ENCODE data around the gene L1TD1. TPM values are rescaled to one million over a fixed set of nuclear protein-coding genes. Genes with fewer than 3 reads are reported as not detected.

The L1TD1 gene
- total and polyA plus RNA-seq, 2 of the 13 experiments (the other 11 are each of a cell fraction or from before 2014, with no cell fraction given) = not detected

GRCh38 chr1:62210960-62211359, 16.3 kb downstream of the L1TD1 start:
- no peaks in the 10 kb centered on the region for H3K79me2 ChIP-seq (ENCODE audit: insufficient read depth, low read length)
- no peaks in the 10 kb centered on the region for H3K4me1 ChIP-seq (ENCODE audit: insufficient read depth, low read length)
- BruUV-seq (replicated peaks) = no TSS peak
- DNase-seq (ENCODE audit: low spot score) (no peak), FAIRE-seq (no peak), ATAC-seq (no peak)
- H3K9ac ChIP-seq (ENCODE audit: insufficient read depth, low read depth, low read length) = no peak overlapping the region
- no peaks in the 10 kb centered on the region for H4K20me1 ChIP-seq (ENCODE audit: insufficient read depth, low read length)
- ChIA-PET POLR2A (no interaction called here), CTCF (ENCODE audit: low intra/inter-chr PET ratio, low total read pairs) (no interaction called here)
- TF ChIP-seq ZNF317 (CRISPR knock-in tag; IDR thresholded peaks at IDR 0.05) = peak; percentile 99
- no peak for TF ChIP-seq ZFP36L1 (CRISPR knock-in tag; IDR thresholded peaks at IDR 0.05)
- in situ Hi-C loops (cut with HindIII; ENCODE audit: extremely low pct_ligation_motif_present, low pct_unique_long_range_greater_than_20kb) (no loop called here), intact Hi-C loops (cut with micrococcal nuclease; ENCODE audit: unreplicated experiment) (no loop called here)
- no peak overlapping the region for H3K27ac ChIP-seq (ENCODE audit: extremely low read length, insufficient read depth, low read length)
- no peak overlapping the region for H2AFZ ChIP-seq (ENCODE audit: low read length)
- H3K9me3 ChIP-seq (ENCODE audit: low read length) = peaks cover 16% of the 10 kb centered on the region; the same call in 1 of the 2 replicates
- no peak overlapping the region for H3K4me3 ChIP-seq (replicated peaks in 1 of 3; ENCODE audit: insufficient read depth in 1 of 3, low read depth in 2 of 3, low read length in 3 of 3)
- H3K4me2 ChIP-seq (ENCODE audit: low read depth, low read length) = no peak overlapping the region
- 0% methylated on average over 1 of the region's 1 CpG for WGBS (ENCODE audit: low lambda C conversion rate)
- no peaks in the 10 kb centered on the region for H3K27me3 ChIP-seq (ENCODE audit: control insufficient read depth in 1 of 2, insufficient read depth in 2 of 2, low read length in 2 of 2)
- no peaks in the 10 kb centered on the region for H3K36me3 ChIP-seq (replicated peaks in 1 of 2; ENCODE audit: control insufficient read depth in 1 of 2, insufficient read depth in 2 of 2, low read length in 2 of 2)

DNA sequence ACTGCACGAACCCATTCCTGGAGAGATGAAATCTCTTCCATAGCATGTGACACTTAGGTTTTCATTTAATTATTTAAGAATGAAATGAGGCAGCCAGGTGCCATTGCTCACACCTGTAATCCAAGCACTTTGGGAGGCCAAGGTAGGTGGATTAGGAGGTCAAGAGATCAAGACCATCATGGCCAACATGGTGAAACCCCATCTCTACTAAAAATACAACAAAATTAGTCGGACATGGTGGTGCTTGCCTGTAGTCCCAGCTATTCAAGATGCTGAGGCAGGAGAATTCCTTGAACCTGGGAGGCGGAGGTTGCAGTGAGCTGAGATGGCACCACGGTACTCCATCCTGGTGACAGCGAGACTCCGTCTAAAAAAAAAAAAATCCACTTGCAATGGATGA, 17.8 kb downstream of the L1TD1 start:
- ATAC-seq (no peak), FAIRE-seq (no peak)
- in situ Hi-C loops (cut with HindIII; ENCODE audit: extremely low pct_ligation_motif_present, low pct_unique_long_range_greater_than_20kb) = no loop called here

More for the DNA sequence above, 17.8 kb downstream of the L1TD1 start:
- ChIA-PET POLR2A (no interaction called here), CTCF (ENCODE audit: low intra/inter-chr PET ratio, low total read pairs) (no interaction called here)
- H3K4me2 ChIP-seq (ENCODE audit: low read depth, low read length) = no peak overlapping the region
- H3K4me3 ChIP-seq (replicated peaks in 1 of 3; ENCODE audit: insufficient read depth in 1 of 3, low read depth in 2 of 3, low read length in 3 of 3) = no peak overlapping the region
- 40% methylated on average over 6 of the region's 6 CpGs for WGBS (ENCODE audit: low lambda C conversion rate)
- H3K36me3 ChIP-seq (replicated peaks in 1 of 2; ENCODE audit: control insufficient read depth in 1 of 2, insufficient read depth in 2 of 2, low read length in 2 of 2) = no peaks in the 10 kb centered on the region
- no peak for DNase-seq (ENCODE audit: low spot score)
- no peaks in the 10 kb centered on the region for H3K4me1 ChIP-seq (ENCODE audit: insufficient read depth, low read length)
- no TSS peak for BruUV-seq (replicated peaks)
- no peaks in the 10 kb centered on the region for H3K79me2 ChIP-seq (ENCODE audit: insufficient read depth, low read length)
- no peak for TF ChIP-seq ZSCAN5A (CRISPR knock-in tag; IDR thresholded peaks at IDR 0.05; ENCODE audit: borderline replicate concordance)
- no peaks in the 10 kb centered on the region for H3K27me3 ChIP-seq (ENCODE audit: control insufficient read depth in 1 of 2, insufficient read depth in 2 of 2, low read length in 2 of 2)
- no peak overlapping the region for H3K9ac ChIP-seq (ENCODE audit: insufficient read depth, low read depth, low read length)
- no peaks in the 10 kb centered on the region for H4K20me1 ChIP-seq (ENCODE audit: insufficient read depth, low read length)
- H3K27ac ChIP-seq (ENCODE audit: extremely low read length, insufficient read depth, low read length) = no peak overlapping the region
- H3K9me3 ChIP-seq (ENCODE audit: low read length) = peaks cover 16% of the 10 kb centered on the region; the same call in 1 of the 2 replicates
- H2AFZ ChIP-seq (ENCODE audit: low read length) = no peak overlapping the region
- intact Hi-C loops (cut with micrococcal nuclease; ENCODE audit: unreplicated experiment) = no loop called here
